CD4-positive, alpha-beta T cell (primary cell): ENCODE data around the gene MACROD2. TPM values are rescaled to one million over a fixed set of nuclear protein-coding genes. Genes with fewer than 3 reads are reported as not detected.

Experiments used
- ATAC-seq: fragments of 200-7000 bp; cut with Tn5 transposase; one replicate; pipeline ENCODE4 v1.10.0; 2022; ENCODE audit warnings: mild to moderate bottlenecking; ENCODE audit not compliant: poor library complexity
- CTCF ChIA-PET: fragments of 350-600 bp; sonication (Branson Sonifier 250); formaldehyde crosslinking; loops from one replicate; lab custom pipeline; 2021; ENCODE audit warnings: antibody characterized with exemption, inconsistent platforms; lab: Charles Lee
- POLR2A ChIA-PET: fragments of 350-600 bp; sonication (Branson Sonifier 250); formaldehyde crosslinking; loops from one replicate; lab custom pipeline; 2021; ENCODE audit warnings: antibody characterized with exemption, inconsistent platforms; lab: Charles Lee
- DNase-seq, 14 experiments: peaks; one replicate each; pipeline ENCODE4 v3.0.0-alpha.2; 2013 to 2020; ENCODE audit warnings: mixed read lengths in 2 of 14
- H3K27ac ChIP-seq, 2 donors: one replicate each; pipeline versions ENCODE4 v1.5.1 to v1.7.0; 2013; ENCODE audit warnings: low read length in 2 of 2, low read depth in 1 of 2, mild to moderate bottlenecking in 1 of 2
- H3K27me3 ChIP-seq, 2 experiments: 1 replicate in 1 of 2; 2 replicates in 1 of 2; pipeline versions ENCODE4 v1.6.1 to v1.7.0; 2013; ENCODE audit warnings: low read length in 2 of 2, control low read depth in 1 of 2, mild to moderate bottlenecking in 1 of 2, moderate library complexity in 1 of 2; ENCODE audit not compliant: insufficient read depth in 2 of 2, control insufficient read depth in 1 of 2
- H3K36me3 ChIP-seq: one replicate; pipeline ENCODE4 v1.6.1; 2013; ENCODE audit warnings: low read length, control low read depth; ENCODE audit not compliant: insufficient read depth
- H3K4me1 ChIP-seq: one replicate; pipeline ENCODE4 v1.6.1; 2013; ENCODE audit warnings: low read length, control low read depth; ENCODE audit not compliant: insufficient read depth
- H3K4me3 ChIP-seq: one replicate; pipeline ENCODE4 v1.5.1; 2013; ENCODE audit warnings: mild to moderate bottlenecking, low read length, moderate library complexity
- H3K9me3 ChIP-seq, 2 experiments: 1 replicate in 1 of 2; 2 replicates in 1 of 2; pipeline versions ENCODE4 v1.6.1 to v1.7.0; 2013; ENCODE audit warnings: low read length in 2 of 2, mild to moderate bottlenecking in 2 of 2, control low read depth in 1 of 2, moderate library complexity in 1 of 2; ENCODE audit not compliant: control insufficient read depth in 1 of 2, insufficient read depth in 1 of 2
- H3K27ac Mint-ChIP-seq: one replicate; pipeline ENCODE4 v1.8.0; 2020; ENCODE audit warnings: mixed read lengths
- H3K27me3 Mint-ChIP-seq: one replicate; pipeline ENCODE4 v1.8.0; 2021; ENCODE audit warnings: mixed read lengths
- H3K36me3 Mint-ChIP-seq: one replicate; pipeline ENCODE4 v1.8.0; 2021; ENCODE audit warnings: low read depth, mixed read lengths
- H3K4me1 Mint-ChIP-seq: one replicate; pipeline ENCODE4 v1.8.0; 2021; ENCODE audit warnings: low read depth, mixed read lengths
- H3K4me3 Mint-ChIP-seq: one replicate; pipeline ENCODE4 v1.8.0; 2020; ENCODE audit warnings: mild to moderate bottlenecking, mixed read lengths
- H3K9me3 Mint-ChIP-seq: one replicate; pipeline ENCODE4 v1.8.0; 2020; ENCODE audit warnings: mixed read lengths
- CTCF ChIP-seq: fragments of 200-600 bp; IDR thresholded peaks from one replicate; pipeline ENCODE4 v1.8.0; 2022; ENCODE audit warnings: antibody characterized with exemption, mild to moderate bottlenecking
- intact Hi-C, 2 experiments: fragments of 100-400 bp; cut with DNase I in 1 of 2; cut with micrococcal nuclease in 1 of 2; formaldehyde crosslinking; loops; one replicate each; pipeline versions ENCODE4 v1.15.1 to v1.9.0; 2023 to 2025; cut with DNase I, micrococcal nuclease
- total RNA-seq, 174 experiments: library from RNA in 2 of 174; stranded (reverse) in 2 of 174; gene quantifications; one replicate each; pipeline ENCODE4 v1.2.3 and lab custom pipeline; 2021 to 2026

MACROD2 gene
- total RNA-seq, 2 experiments from 2014 or later: not detected

DNA sequence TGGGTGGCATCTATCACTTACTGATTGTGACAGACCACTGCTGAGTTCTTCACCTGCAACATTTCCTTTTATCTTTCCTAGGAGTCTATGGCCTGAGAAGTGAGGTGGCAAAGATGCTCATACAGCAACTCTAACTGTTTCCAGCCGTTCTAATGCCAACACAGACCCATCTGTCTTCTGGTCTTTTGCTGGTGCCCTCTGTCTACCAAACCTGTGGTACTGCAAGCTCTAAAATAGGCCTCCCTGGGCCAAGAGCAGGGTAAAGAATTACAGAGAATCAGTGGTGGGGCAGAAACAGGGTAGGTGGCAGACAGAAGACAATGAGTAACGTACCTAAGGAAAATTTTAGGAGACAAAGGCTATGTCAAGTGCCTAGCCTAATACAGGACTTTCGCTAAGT lies 953.1 kb downstream of the MACROD2 start:
- TF ChIP-seq CTCF: no peak
- no peaks in the 10 kb centered on the region for H3K36me3 Mint-ChIP-seq
- no peak overlapping the region for H3K27ac ChIP-seq
- ChIA-PET POLR2A (no interaction called here), CTCF (no interaction called here)
- H3K9me3 Mint-ChIP-seq: peaks cover 3% of the 10 kb centered on the region
- H3K4me3 Mint-ChIP-seq: no peak overlapping the region
- intact Hi-C loops: no loop called here
- DNase-seq (no peak), ATAC-seq (no peak)
- H3K9me3 ChIP-seq: peaks cover 0 to 4% of the 10 kb centered on the region in 2 experiments
- H3K4me1 Mint-ChIP-seq: no peaks in the 10 kb centered on the region
- H3K27me3 ChIP-seq: no peaks in the 10 kb centered on the region
- H3K36me3 ChIP-seq: no peaks in the 10 kb centered on the region
- H3K4me1 ChIP-seq: no peaks in the 10 kb centered on the region
- no peak overlapping the region for H3K4me3 ChIP-seq
- H3K27me3 Mint-ChIP-seq: no peaks in the 10 kb centered on the region
- H3K27ac Mint-ChIP-seq: no peak overlapping the region

- Mint-ChIP-seq H3K27me3 (no peaks in the 10 kb centered on the region), H3K9me3 (peaks cover 3% of the 10 kb centered on the region), H3K4me3 (no peak overlapping the region), H3K27ac (no peak overlapping the region), H3K36me3 (no peaks in the 10 kb centered on the region), H3K4me1 (no peaks in the 10 kb centered on the region)
- no peaks in the 10 kb centered on the region for H3K36me3 ChIP-seq
- no peak overlapping the region for H3K27ac ChIP-seq
- H3K9me3 ChIP-seq: peaks cover 0 to 4% of the 10 kb centered on the region in 2 experiments
- DNase-seq (no peak), ATAC-seq (no peak)
- H3K4me1 ChIP-seq: no peaks in the 10 kb centered on the region
- TF ChIP-seq CTCF: no peak
- POLR2A ChIA-PET: no interaction called here
- intact Hi-C loops: no loop called here
- H3K4me3 ChIP-seq: no peak overlapping the region
- H3K27me3 ChIP-seq: no peaks in the 10 kb centered on the region
- CTCF ChIA-PET: no interaction called here
These were observed 955.3 kb downstream of the MACROD2 start for GRCh38 chr20:14950633-14951032.

- ChIA-PET POLR2A (no interaction called here), CTCF (no interaction called here)
- peaks cover 3% of the 10 kb centered on the region for H3K9me3 Mint-ChIP-seq
- no peaks in the 10 kb centered on the region for H3K4me1 Mint-ChIP-seq
- Histone ChIP-seq H3K4me1 (no peaks in the 10 kb centered on the region), H3K27me3 (no peaks in the 10 kb centered on the region), H3K27ac (no peak overlapping the region), H3K9me3 (no peaks in the 10 kb centered on the region), H3K4me3 (no peak overlapping the region), H3K36me3 (no peaks in the 10 kb centered on the region)
- intact Hi-C loops: no loop called here
- no peak overlapping the region for H3K27ac Mint-ChIP-seq
- no peaks in the 10 kb centered on the region for H3K36me3 Mint-ChIP-seq
- TF ChIP-seq CTCF: no peak
- H3K4me3 Mint-ChIP-seq: no peak overlapping the region
- DNase-seq: no peak
- no peaks in the 10 kb centered on the region for H3K27me3 Mint-ChIP-seq
- ATAC-seq: no peak
These were observed 955.8 kb downstream of the MACROD2 start for GRCh38 chr20:14951105-14951504.
